Fibroblast of villous mesenchyme (primary cell): ENCODE data around the gene MIEF2. TPM values are rescaled to one million over a fixed set of nuclear protein-coding genes. Genes with fewer than 3 reads are reported as not detected.
A peak's percentile ranks its signal among the peaks of the same experiment; 100 is the strongest.
"Not testable (repeated sequence)": the region's sequence is repeated elsewhere in the genome, so short reads cannot be mapped to it uniquely, and the experiment has no call there.

Experiments used
- DNase-seq: peaks from one replicate; pipeline ENCODE4 v3.0.0-alpha.2; 2010; ENCODE audit warnings: low read depth
- H3K4me3 ChIP-seq: 2 replicates; pipeline ENCODE4 v1.5.1; 2011; ENCODE audit warnings: low read depth, mild to moderate bottlenecking, low read length
- total RNA-seq: library from RNA; depleted of rRNA; stranded (reverse); fragments of >200 nt; gene quantifications from 2 replicates; pipeline ENCODE4 v1.2.3, GENCODE V29; 2012
- TF ChIP-seq, protein P1 (sequence below): IDR thresholded peaks from 2 replicates; pipeline ENCODE4 v1.5.1; 2012; ENCODE audit warnings: low read depth, mild to moderate bottlenecking, low read length; ENCODE audit not compliant: insufficient read depth

Gene MIEF2
- total RNA-seq, 1 donor, result 16.4 TPM

DNA sequence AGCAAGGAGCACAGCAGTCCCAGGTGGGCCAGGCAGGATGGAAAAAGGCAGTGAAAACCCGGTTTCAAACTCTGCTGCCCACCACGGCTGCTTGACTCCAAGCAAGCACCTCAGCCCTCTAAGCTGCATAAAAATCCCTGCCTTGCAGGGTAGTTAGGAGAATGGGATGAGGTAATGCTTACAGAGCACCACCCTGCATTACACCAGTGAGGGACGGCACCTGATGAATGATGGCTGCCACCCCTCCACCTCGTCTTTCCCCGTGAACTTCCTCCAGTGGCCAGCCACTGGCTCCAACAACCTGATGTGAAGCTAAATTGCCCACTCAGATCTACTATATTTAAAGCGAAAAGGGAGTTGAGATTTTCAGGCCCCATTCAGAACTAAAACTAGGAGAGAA, 21.3 kb downstream of the MIEF2 start:
- DNase-seq, result no peak
- no peak overlapping the region for H3K4me3 ChIP-seq
- TF ChIP-seq, protein P1, sequence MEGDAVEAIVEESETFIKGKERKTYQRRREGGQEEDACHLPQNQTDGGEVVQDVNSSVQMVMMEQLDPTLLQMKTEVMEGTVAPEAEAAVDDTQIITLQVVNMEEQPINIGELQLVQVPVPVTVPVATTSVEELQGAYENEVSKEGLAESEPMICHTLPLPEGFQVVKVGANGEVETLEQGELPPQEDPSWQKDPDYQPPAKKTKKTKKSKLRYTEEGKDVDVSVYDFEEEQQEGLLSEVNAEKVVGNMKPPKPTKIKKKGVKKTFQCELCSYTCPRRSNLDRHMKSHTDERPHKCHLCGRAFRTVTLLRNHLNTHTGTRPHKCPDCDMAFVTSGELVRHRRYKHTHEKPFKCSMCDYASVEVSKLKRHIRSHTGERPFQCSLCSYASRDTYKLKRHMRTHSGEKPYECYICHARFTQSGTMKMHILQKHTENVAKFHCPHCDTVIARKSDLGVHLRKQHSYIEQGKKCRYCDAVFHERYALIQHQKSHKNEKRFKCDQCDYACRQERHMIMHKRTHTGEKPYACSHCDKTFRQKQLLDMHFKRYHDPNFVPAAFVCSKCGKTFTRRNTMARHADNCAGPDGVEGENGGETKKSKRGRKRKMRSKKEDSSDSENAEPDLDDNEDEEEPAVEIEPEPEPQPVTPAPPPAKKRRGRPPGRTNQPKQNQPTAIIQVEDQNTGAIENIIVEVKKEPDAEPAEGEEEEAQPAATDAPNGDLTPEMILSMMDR, result no peak

DNA sequence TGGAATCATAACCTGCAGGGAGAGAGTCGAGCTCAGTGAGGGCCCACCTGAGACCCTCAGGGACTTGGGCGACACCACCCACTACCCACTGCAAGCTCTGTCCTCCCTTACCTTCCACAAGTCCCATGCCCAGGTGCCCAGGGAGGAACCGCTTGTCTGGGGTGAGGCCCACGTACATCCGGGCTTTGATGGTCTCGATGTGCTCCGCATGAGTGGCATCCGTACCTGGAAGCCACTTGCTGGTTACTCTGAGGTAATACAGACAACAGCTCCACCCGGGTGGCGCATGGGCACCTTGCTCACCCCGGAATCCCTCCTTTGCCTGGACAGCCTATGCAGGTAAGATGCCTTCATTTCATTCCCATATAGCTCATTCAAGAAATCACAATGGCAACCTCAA, 24.8 kb downstream of the MIEF2 start:
- no peak for DNase-seq
- TF ChIP-seq, protein P1, result no peak
- H3K4me3 ChIP-seq, result no peak overlapping the region

DNA sequence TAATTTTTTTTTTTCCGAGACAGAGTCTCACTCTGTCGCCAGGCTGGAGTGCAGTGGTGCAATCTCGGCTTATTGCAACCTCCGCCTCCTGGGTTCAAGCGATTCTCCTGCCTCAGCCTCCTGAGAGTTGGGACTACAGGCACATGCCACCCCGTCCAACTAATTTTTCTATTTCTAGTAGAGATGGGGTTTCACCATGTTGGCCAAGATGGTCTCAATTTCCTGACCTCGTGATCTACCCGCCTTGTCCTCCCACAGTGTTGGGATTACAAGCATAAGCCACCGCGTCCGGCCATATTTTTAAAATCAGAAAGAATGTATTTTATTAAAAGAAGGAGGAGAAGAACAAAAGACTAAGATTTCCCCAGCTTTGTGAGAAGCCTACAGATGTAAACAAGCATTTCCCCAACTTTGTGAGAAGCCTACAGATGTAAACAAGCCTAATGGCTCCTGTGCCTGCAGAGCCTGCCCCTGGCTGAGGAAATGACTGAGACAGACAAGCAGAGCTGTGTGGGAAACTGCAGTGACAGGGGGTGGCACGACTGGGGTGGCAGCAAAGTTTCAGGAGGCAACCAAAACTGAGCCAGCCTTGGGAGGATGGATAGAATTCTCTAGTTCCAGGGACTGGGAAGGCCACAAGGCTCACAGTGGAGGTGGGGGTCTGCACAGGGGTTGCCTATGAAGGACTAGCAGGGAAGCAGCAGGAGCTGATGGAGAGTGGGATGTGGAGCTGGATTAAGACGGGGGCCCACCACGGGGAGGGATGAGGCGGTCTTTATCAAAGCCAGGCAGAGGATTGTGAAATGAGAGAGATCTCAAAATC, 31.5 kb downstream of the MIEF2 start:
- TF ChIP-seq, protein P1, result no peak
- H3K4me3 ChIP-seq, result no peak overlapping the region
- DNase-seq, result no peak

DNA sequence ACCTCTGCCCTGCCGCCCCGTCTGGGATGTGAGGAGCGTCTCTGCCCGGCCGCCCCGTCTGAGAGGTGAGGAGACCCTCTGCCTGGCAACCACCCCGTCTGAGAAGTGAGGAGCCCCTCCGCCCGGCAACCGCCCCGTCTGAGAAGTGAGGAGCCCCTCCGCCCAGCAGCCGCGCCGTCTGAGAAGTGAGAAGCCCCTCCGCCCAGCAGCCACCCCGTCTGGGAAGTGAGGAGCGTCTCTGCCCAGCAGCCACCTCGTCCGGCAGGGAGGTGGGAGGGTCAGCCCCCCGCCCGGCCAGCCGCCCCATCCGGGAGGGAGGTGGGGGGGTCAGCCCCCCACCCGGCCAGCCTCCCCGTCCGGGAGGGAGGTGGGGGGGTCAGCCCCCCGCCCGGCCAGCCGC, 37.6 kb downstream of the MIEF2 start:
- not testable (repeated sequence) for DNase-seq, H3K4me3 ChIP-seq

DNA sequence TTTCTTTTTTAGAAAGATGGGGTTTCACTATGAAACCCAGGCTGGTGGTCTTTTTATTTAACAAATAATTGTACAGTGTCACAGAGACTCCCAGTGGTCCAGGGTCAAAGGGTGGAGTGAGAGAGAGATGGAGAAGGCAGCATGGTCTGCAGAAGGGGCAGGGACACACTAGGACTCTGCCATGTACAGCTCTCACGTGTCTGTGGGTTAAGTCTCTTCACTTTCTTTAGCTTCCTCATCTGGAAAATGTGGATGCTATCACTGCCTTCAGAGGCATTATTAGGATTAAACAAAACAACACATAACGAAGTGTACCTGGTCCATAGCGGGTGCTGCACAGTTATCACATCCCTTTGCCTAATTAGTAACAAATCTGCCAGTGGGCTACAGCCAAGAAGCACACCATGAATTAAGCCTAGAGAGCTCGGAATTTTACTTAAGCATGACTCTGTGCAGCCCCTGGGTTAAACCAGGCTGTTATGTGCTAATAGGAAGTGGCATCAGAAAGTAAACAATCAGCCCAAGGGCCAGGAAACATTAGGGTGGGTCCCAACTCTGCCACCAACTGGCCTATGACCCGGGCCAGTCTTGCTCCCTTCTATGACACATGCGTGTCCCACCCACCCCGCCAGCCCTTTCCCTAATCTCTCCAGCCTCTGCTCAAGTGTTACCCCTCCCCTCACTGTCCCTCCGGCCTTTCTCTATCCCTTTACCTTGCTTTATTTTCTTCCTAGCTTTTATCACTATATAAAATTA, 40.4 kb downstream of the MIEF2 start:
- TF ChIP-seq, protein P1, result no peak
- no peak overlapping the region for H3K4me3 ChIP-seq
- no peak for DNase-seq

DNA sequence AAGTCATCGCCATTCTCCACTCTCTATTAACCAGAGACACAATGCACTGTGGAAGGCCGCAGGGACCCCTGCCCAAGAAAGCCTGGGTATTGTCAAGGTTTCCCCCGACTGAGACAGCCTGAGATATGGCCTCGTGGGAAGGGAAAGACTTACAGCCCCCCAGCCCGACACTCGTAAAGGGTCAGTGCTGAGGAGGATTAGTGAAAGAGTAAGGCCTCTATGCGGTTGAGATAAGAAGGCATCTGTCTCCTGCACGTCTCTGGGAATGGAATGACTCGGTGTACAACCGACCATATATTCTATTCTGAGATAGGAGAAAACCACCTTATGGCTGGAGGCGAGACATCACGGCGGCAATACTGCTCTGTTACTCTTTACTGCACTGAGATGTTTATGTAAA, 42.7 kb downstream of the MIEF2 start:
- DNase-seq, result peak; percentile 22
- H3K4me3 ChIP-seq, result not testable (repeated sequence)

DNA sequence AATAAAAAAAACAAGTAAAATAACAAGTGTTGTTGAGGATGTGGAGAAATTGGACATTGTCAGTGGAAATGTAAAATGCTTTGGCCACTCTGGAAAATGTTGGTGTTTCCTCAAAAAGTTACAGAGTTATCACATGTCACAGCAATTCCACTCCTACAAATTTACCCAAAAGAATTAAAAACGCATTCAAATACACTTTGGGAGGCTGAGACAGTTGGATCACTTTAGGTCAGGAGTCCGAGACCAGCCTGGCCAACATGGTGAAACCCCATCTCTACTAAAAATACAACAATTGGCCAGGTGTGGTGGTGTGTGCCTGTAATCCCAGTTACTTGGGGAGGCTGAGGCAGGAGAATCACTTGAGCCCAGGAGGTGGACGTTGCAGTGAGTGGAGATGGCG, 48.7 kb downstream of the MIEF2 start:
- TF ChIP-seq, protein P1, result no peak
- no peak overlapping the region for H3K4me3 ChIP-seq
- DNase-seq, result no peak
